Right kidney (tissue), 1 donor: ENCODE results near the gene TRIM41.
"Not testable (repeated sequence)": the region's sequence is repeated elsewhere in the genome, so short reads cannot be mapped to it uniquely, and the experiment has no call there.

Experiments
- DNase-seq: peaks from one replicate; pipeline ENCODE4 v3.0.0-alpha.2; 2016

Gene TRIM41

GRCh38 chr5:181283841-181284755 is 61.0 kb downstream of the TRIM41 start:
- DNase-seq = not testable (repeated sequence)
